Activated CD4-positive, alpha-beta T cell treated with anti-CD3 and anti-CD28 coated beads, Interleukin-2, Interleukin-6, amounts not matched to agents 100 ng/mL and 50 ng/mL, durations not matched to agents 16 hours and 8 hours (primary cell): Measurements from ENCODE around the gene UVRAG.

Experiments used
- DNase-seq: peaks from one replicate; pipeline ENCODE4 v3.0.0-alpha.2; 2020

UVRAG gene

DNA sequence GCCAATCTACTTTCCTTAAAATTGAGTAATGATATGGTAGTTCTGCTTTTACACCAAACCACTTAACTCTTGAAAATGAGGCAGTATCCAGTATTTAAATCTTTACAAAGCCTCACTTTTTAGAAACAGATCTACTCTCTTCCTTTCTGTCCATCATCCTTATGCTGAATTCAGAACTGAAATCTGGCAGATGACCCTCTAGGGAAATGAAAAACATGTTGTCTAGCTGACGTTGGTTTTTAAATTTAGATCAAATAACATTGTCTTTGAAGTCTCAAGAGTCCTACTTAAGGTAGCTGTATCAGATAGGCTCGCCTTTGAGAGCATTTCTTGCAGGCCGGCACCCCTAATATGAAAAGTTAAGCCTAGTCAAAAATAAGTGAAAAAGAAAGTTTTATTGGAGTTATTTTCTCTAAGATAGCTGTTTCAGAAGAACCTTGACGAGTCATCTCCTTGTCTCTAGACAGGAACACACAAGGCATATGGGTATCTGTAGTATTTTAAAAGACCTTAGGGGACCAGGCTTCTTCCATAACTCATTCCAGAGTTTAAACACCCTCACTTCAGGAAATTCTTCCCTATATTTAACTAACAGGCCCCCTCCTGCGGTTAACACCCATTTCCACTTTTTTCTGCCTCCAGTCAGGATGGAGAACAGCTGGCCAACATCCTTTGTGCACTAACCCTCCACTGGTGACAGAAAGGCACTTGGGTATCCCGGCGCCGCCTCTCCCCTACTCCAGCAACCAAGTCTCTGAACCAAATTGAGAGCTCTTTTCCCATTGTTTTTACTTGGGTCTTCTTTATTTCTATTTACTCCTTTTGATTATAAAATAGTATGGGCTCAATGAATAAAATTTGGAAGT is 310.1 kb downstream of the UVRAG start:
- no peak for DNase-seq

- DNase-seq, result no peak
Measured at GRCh38 chr11:76129729-76130128, 314.7 kb downstream of the UVRAG start.

- DNase-seq, result no peak
Measured at GRCh38 chr11:76131142-76131541, 316.1 kb downstream of the UVRAG start.

- no peak for DNase-seq
Measured at GRCh38 chr11:76131671-76132631, 316.9 kb downstream of the UVRAG start.

- no peak for DNase-seq
Measured at GRCh38 chr11:76134239-76134638, 319.2 kb downstream of the UVRAG start.

- no peak for DNase-seq
Measured at GRCh38 chr11:76135491-76135890, 320.5 kb downstream of the UVRAG start.

GRCh38 chr11:76139314-76139713 is 324.3 kb downstream of the UVRAG start:
- no peak for DNase-seq

GRCh38 chr11:76140912-76141574 is 326.0 kb downstream of the UVRAG start:
- DNase-seq, result no peak

DNA sequence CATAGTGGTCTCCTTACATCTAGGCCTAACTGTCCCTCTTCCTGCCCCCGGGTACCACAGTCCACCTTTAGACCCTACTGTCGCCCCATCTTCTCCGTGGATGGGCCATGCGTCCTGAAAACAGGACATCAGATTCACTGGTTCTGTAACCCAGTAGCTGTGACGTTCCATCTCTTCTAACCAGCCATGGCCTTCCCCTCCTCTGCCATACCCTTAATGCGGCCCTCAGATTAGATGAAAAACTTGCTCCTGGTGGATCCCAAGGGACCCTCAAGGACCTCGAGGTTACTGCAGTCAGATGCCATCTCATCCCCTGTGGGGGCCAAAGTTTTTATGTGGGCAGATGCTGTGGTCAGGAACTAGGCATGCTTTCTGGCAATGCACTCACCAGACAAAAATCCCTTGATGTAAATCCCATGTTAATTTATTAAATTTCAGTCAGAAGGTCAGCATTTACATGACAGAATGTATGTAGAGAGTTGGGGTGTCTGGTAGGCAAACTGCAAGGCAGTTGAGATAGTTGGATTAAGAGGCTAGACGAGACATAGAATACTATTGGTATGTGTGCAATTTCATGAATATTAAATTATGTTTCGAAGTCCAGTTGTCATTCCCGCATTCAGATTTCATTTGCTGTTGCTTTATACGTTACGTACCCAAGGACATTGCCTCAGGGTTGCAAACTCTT is 327.0 kb downstream of the UVRAG start:
- no peak for DNase-seq

DNA sequence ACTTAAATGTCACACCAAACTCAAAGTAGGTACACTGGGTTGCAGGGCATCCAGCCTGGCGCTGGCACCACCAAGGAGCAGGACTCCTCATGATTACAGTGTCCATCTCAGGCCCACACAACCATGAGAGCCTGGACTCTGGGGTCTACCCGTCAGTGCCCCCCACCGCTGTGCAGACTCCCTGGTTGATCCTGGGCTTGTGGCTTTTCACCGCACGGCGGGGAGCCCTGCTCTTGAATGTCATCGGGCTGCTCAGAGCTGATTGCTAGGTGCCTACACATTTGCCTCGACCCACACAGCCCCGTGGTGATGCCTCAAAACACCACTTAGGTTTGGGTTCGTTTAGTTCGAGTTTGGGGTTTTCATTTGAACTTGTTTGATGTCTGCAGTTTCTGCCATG is 328.3 kb downstream of the UVRAG start:
- DNase-seq, result no peak

DNA sequence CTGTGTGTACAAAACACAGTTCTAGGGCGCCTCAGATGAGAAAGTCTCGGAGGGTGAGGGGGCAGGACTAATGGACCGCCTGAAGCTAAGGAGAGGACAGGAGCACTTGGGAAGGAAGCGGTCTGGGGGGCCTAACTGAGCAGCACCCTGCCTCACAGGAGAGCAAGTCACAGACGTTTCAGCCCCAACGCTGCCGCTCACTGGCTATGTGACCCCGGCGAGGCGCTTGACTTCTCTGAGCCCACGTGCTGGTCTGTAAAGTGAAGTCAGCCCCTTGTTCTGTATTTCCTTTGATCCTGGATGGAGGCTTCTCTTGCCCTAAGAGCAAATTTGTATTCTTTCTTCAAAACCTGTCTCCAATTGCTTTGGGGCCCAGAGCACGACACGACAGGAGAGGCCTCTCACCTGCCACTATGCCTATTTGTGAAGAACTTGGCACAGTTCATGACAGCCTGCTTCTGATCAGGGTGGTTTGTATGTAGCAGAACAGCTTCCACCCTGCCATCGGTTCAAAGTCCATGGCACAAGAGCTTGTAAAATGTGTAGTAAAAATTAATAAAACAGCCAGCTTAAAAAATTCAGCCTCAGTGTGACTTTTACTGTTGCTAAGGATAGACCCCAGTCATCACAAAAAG is 332.2 kb downstream of the UVRAG start:
- no peak for DNase-seq

DNA sequence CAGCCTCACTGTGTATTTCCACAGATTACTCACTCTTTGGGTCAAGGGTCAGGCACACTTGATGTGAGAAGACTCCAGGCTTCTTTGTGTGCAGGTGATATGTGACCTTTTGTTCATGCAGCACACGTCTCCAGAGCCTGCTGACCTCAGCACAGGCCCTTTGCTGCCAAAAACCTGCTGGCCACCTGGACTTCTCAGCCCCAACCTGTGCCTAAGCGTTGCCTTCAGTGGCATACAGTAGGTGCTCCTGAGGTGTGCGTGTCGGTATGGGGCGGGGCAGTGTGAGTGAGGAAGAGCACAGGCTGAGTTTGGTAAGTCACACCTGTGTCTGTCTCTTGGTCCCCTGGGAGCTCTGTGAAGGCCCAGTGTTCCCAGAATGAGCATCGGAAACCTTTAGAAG is 333.2 kb downstream of the UVRAG start:
- DNase-seq, result no peak

DNA sequence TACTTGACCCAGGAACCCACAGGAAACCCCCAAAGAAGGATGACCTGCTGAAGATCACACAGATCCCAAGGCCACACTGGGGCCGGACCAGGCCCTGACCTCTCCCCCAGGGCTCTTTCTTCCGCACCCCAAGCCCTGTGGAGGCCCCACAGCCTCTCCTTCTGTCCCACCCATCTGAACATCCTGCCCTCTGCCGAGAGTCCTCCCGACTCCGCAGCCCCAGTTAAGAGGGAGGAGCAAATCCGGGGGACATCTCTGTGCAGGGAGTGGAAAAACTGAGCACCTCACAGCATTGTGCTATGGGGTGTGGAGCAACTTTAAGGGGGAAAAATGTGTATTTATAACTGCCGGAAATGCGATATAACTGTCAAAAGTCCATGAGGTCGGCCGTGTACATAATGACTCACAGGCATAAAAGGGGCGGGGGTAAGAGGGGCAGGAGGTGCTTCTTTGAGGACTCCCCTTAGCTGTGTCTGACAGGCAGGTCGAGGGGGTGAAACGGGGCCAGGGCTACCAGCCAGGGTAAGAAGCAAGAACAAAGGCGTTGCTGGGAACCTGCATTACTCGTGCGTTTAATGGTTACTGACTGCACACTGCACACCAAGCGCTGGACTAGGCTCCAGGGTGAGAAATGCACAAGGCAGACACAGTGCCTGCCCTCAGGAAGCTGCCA is 334.1 kb downstream of the UVRAG start:
- no peak for DNase-seq

GRCh38 chr11:76149713-76150112 is 334.7 kb downstream of the UVRAG start:
- DNase-seq, result no peak

GRCh38 chr11:76150141-76150540 is 335.1 kb downstream of the UVRAG start:
- no peak for DNase-seq

DNA sequence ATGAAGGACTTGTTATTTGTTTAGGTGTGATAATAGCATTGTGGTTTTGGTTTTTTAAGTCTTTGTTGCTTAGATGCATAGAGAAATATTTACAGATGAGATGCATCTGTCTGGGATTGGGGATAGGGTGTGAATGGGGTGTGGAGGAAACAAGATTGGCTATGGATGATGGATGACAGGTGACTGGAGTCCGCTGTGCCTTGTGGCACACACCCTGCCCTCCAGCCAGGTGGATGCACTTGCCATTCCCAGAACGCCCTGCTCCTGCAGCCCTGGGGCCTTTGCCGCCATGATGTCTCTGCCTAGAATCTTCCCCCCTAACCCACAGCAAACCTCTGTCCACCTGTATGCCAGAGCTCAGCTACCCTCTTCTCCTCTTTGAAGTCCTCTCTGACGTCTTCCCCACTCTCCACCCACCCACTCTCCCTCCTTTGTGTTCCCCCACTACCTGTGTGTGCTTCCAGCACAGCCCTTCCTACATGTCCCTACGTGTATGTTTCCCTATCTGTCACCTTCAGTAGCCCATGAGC is 336.6 kb downstream of the UVRAG start:
- DNase-seq, result no peak

DNA sequence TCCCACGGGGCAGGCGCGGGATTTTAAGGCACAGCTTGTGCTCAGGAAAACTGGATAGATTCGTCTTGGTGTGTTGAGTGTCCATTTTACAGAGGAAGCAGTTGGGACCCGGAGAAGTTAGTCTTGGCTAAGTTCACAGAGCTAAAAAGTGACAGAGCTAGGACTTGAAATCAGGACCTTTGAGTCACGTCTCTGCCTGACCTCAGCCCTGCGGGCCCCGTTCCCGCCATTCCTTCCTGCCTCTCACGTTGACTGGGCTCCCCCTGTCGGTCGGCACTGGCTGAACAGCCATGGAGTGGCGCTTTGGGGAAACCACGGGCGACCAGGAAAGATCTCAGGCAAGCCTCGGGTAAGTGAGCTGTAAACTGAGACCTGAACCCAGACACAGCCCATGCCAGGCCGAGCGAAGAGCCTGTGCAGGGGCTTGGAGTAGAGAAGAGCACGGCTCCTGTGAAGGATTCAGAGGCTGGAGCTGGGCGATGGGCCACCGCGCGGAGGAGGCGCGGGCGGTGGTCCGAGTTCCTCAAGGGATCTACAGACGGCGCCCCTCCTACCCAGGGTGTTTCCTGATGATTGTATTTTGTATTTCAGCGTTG is 337.2 kb downstream of the UVRAG start:
- DNase-seq, result peak; percentile 94

- DNase-seq, result peak; percentile 23
Measured at GRCh38 chr11:76152741-76153570, 337.9 kb downstream of the UVRAG start.

DNA sequence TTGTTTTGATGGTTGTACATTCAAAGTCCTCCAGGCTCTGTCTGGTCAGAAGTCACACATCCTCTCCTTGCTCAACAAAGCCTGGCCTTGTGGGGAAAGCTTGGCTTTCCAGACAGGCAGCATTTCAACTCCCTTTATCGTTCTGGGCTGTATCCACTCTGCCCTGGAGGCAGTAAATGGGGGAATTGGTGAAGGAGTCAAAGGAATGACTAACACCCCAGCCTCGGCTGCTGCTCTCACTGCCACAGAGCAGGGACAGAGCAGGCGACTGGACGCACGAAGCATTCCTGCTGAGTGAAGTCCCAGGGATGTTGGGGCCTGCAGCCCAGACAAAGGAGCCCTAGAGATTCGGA is 338.5 kb downstream of the UVRAG start:
- no peak for DNase-seq
